HG02571 (cell line): Measurements from ENCODE around the gene ZFYVE28.
A peak's percentile ranks its signal among the peaks of the same experiment; 100 is the strongest.

ENCODE experiments used
- ATAC-seq: cut with Tn5 transposase; IDR thresholded peaks from one replicate; pipeline ENCODE4 v1.9.1; 2021; ENCODE audit warnings: mild to moderate bottlenecking, moderate library complexity; ENCODE audit not compliant: unreplicated experiment

The ZFYVE28 gene

GRCh38 chr4:2428496-2429213, 10.2 kb upstream of the ZFYVE28 start:
- no peak for ATAC-seq

- ATAC-seq, result no peak
These were observed 9.2 kb upstream of the ZFYVE28 start for GRCh38 chr4:2427383-2428334.

- ATAC-seq, result no peak
These were observed 8.3 kb upstream of the ZFYVE28 start for GRCh38 chr4:2426711-2427275.

GRCh38 chr4:2426069-2426397, 7.6 kb upstream of the ZFYVE28 start:
- ATAC-seq, result no peak

GRCh38 chr4:2425386-2426068, 7.1 kb upstream of the ZFYVE28 start:
- no peak for ATAC-seq

GRCh38 chr4:2424581-2424980, 6.1 kb upstream of the ZFYVE28 start:
- no peak for ATAC-seq

GRCh38 chr4:2423695-2424094, 5.2 kb upstream of the ZFYVE28 start:
- no peak for ATAC-seq

- ATAC-seq, result no peak
These were observed 4.6 kb upstream of the ZFYVE28 start for GRCh38 chr4:2423066-2423465.

- ATAC-seq, result no peak
These were observed 3.5 kb upstream of the ZFYVE28 start for GRCh38 chr4:2421928-2422327.

GRCh38 chr4:2419814-2420213, 1.4 kb upstream of the ZFYVE28 start:
- no peak for ATAC-seq

GRCh38 chr4:2418650-2419571, 466 bp upstream of the ZFYVE28 start, which contains the start of gene CFAP99:
TSS of gene CFAP99 (plus strand) at chr4:2418955.
- ATAC-seq, result peak; percentile 89

- ATAC-seq, result no peak
These were observed 1.1 kb downstream of the ZFYVE28 start for GRCh38 chr4:2417226-2417764.

- ATAC-seq, result no peak
These were observed 1.8 kb downstream of the ZFYVE28 start for GRCh38 chr4:2416564-2417225.

GRCh38 chr4:2415881-2416563, 2.4 kb downstream of the ZFYVE28 start:
- ATAC-seq, result no peak

- no peak for ATAC-seq
These were observed 3.2 kb downstream of the ZFYVE28 start for GRCh38 chr4:2415213-2415612.

- ATAC-seq, result no peak
These were observed 4.4 kb downstream of the ZFYVE28 start for GRCh38 chr4:2413821-2414610.

GRCh38 chr4:2412885-2413716, 5.3 kb downstream of the ZFYVE28 start:
- peak; percentile 43 for ATAC-seq
